ENCODE results near the gene MME.

DNA sequence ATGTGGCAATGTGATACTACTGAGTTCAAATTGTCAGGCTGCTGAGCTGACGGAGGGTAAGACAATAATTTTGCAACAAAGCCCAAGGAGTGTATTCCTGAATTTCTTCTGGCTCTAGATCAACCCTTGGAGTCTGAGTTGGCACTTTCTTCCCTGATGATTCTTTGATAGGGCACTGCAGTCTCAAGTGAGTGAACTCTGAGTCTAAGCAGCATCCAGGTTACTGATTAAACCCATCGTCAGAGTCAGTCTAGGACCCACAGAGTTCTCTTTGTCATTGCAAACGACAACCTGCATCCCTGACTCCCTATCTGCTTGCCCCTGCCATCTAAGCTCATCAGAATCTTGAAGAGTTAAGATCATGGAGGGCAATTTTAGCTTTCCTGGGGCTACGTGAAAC, 58.6 kb downstream of the MME start:
- TF ChIP-seq, protein P1, sequence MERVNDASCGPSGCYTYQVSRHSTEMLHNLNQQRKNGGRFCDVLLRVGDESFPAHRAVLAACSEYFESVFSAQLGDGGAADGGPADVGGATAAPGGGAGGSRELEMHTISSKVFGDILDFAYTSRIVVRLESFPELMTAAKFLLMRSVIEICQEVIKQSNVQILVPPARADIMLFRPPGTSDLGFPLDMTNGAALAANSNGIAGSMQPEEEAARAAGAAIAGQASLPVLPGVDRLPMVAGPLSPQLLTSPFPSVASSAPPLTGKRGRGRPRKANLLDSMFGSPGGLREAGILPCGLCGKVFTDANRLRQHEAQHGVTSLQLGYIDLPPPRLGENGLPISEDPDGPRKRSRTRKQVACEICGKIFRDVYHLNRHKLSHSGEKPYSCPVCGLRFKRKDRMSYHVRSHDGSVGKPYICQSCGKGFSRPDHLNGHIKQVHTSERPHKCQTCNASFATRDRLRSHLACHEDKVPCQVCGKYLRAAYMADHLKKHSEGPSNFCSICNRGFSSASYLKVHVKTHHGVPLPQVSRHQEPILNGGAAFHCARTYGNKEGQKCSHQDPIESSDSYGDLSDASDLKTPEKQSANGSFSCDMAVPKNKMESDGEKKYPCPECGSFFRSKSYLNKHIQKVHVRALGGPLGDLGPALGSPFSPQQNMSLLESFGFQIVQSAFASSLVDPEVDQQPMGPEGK (CRISPR knock-in tag; IDR thresholded peaks at IDR 0.05; ENCODE audit: borderline replicate concordance) = no peak
- TF ChIP-seq GLIS3 (CRISPR knock-in tag; IDR thresholded peaks at IDR 0.05) (no peak), TCF4 (CRISPR knock-in tag; IDR thresholded peaks at IDR 0.05; ENCODE audit: borderline replicate concordance) (no peak), ZFP3 (CRISPR knock-in tag; IDR thresholded peaks at IDR 0.05) (no peak), ISL1 (CRISPR knock-in tag; IDR thresholded peaks at IDR 0.05) (no peak), ARNTL (CRISPR knock-in tag; IDR thresholded peaks at IDR 0.05; ENCODE audit: borderline replicate concordance, low read depth) (no peak), ZNF8 (CRISPR knock-in tag; IDR thresholded peaks at IDR 0.05) (no peak), ZC3H10 (CRISPR knock-in tag; IDR thresholded peaks at IDR 0.05) (no peak), PPARA (CRISPR knock-in tag; IDR thresholded peaks at IDR 0.05; ENCODE audit: borderline replicate concordance) (no peak)
- TF ChIP-seq, protein P2, sequence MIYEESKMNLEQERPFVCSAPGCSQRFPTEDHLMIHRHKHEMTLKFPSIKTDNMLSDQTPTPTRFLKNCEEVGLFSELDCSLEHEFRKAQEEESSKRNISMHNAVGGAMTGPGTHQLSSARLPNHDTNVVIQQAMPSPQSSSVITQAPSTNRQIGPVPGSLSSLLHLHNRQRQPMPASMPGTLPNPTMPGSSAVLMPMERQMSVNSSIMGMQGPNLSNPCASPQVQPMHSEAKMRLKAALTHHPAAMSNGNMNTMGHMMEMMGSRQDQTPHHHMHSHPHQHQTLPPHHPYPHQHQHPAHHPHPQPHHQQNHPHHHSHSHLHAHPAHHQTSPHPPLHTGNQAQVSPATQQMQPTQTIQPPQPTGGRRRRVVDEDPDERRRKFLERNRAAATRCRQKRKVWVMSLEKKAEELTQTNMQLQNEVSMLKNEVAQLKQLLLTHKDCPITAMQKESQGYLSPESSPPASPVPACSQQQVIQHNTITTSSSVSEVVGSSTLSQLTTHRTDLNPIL (CRISPR knock-in tag; IDR thresholded peaks at IDR 0.05; ENCODE audit: low read depth) = no peak

Data from SK-N-SH treated with all-trans-retinoic acid at 6 μM for 48 hours (cell line).